Spleen (tissue), 11 donors: ENCODE data around the gene ZNF775. TPM values are rescaled to one million over a fixed set of nuclear protein-coding genes. Genes with fewer than 3 reads are reported as not detected.

Source experiments
- DNase-seq: peaks from one replicate; pipeline ENCODE4 v3.0.0-alpha.2; 2020
- H3K27ac ChIP-seq, 8 donors: fragments of 200-600 bp; sonication (generic) in 7 of 8; 1 replicate in 4 of 8; 2 replicates in 4 of 8; pipeline versions ENCODE4 v1.5.0 to v1.8.0; 2016 to 2021; ENCODE audit warnings: inconsistent platforms in 4 of 8, mild to moderate bottlenecking in 4 of 8, moderate library complexity in 1 of 8
- H3K27me3 ChIP-seq, 7 donors: fragments of 200-600 bp; sonication (generic) in 6 of 7; replicated peaks in 1 of 7; 1 replicate in 4 of 7; 2 replicates in 3 of 7; pipeline versions ENCODE4 v1.5.0 to v1.8.0; 2016 to 2021; ENCODE audit warnings: inconsistent platforms in 3 of 7, mild to moderate bottlenecking in 1 of 7
- H3K36me3 ChIP-seq, 6 donors: fragments of 200-600 bp; sonication (generic) in 5 of 6; 1 replicate in 4 of 6; 2 replicates in 2 of 6; pipeline versions ENCODE4 v1.5.0 to v1.8.0; 2016 to 2021; ENCODE audit warnings: inconsistent platforms in 2 of 6
- H3K4me1 ChIP-seq, 6 donors: fragments of 200-600 bp; sonication (generic) in 5 of 6; 1 replicate in 3 of 6; 2 replicates in 3 of 6; pipeline versions ENCODE4 v1.5.0 to v1.8.0; 2016 to 2021; ENCODE audit warnings: inconsistent platforms in 3 of 6
- H3K4me3 ChIP-seq, 8 donors: fragments of 200-600 bp; sonication (generic) in 7 of 8; 1 replicate in 4 of 8; 2 replicates in 4 of 8; pipeline versions ENCODE4 v1.5.0 to v1.8.0; 2016 to 2021; ENCODE audit warnings: inconsistent platforms in 4 of 8, mild to moderate bottlenecking in 4 of 8, moderate library complexity in 2 of 8
- H3K9me3 ChIP-seq, 8 donors: fragments of 200-600 bp; sonication (generic) in 7 of 8; 1 replicate in 4 of 8; 2 replicates in 4 of 8; pipeline versions ENCODE4 v1.5.0 to v1.8.0; 2016 to 2021; ENCODE audit warnings: inconsistent platforms in 4 of 8
- POLR2A ChIP-seq, 3 donors: fragments of 450-650 bp; IDR thresholded peaks; one replicate each; pipeline ENCODE4 v1.5.1; 2017; ENCODE audit warnings: antibody characterized with exemption in 3 of 3, mild to moderate bottlenecking in 1 of 3
- POLR2AphosphoS5 ChIP-seq, 3 donors: sonication (generic); formaldehyde crosslinking; IDR thresholded peaks; one replicate each; pipeline ENCODE4 v1.5.1; 2017; ENCODE audit warnings: antibody characterized with exemption in 3 of 3
- WGBS, 5 donors: extraction: QIAGEN DNeasy Blood & Tissue Kit in 3 of 5; methylation state at CpG; one replicate each; pipeline versions ENCODE4 v1.1.5 to v1.1.7; 2013 to 2018; 5-methylcytosine and 5-hydroxymethylcytosine counted together
- intact Hi-C: fragments of 100-400 bp; cut with DNase I; formaldehyde crosslinking; loops from one replicate; pipeline ENCODE4 v1.15.0; 2023; ENCODE audit warnings: low total_unique reads
- polyA plus RNA-seq, 3 donors: library from polyadenylated mRNA; stranded (reverse); fragments of 200-250 nt; gene quantifications; one replicate each; pipeline ENCODE4 v1.2.1, GENCODE V29; 2013
- total RNA-seq, 7 donors: library from RNA; depleted of rRNA in 3 of 7; stranded (reverse); fragments of >200 nt in 3 of 7; fragmentation: NEBNext Ultra II Directional in 4 of 7; extraction: Animal tissue kit (Norgen Biotek cat#: 25700) in 4 of 7; gene quantifications; one replicate each; pipeline versions ENCODE4 v1.1.0 to v1.2.1, GENCODE V29; 2016 to 2021
- TF ChIP-seq, protein P1 (sequence below), 11 experiments: fragments of 200-600 bp in 7 of 11; fragments of 450-650 bp in 4 of 11; sonication (generic) in 4 of 11; IDR thresholded peaks in 8 of 11; conservative IDR thresholded peaks in 3 of 11; 1 replicate in 7 of 11; 2 replicates in 4 of 11; pipeline versions ENCODE4 v1.4.0 to v1.8.0; 2016 to 2021; ENCODE audit warnings: antibody characterized with exemption in 11 of 11, inconsistent platforms in 4 of 11, mild to moderate bottlenecking in 1 of 11
- donor health status: healthy with polysubstance abuse.
- donor health status: DM: no; HTN: no; CAD: no; lungs with moderate emphysema.
- donor health status: DM: no; HTN: no; CAD: no.
- donor health status: Bipolar disorder and iron deficiency.
- donor health status: healthy.
- donor health status: DM: no; HTN: no; CAD: no.
- donor health status: DM: yes; HTN: yes; CAD: no.

The ZNF775 gene
- total and polyA plus RNA-seq, 10 donors, result 2.0 to 5.7 (median 4.2) TPM

DNA sequence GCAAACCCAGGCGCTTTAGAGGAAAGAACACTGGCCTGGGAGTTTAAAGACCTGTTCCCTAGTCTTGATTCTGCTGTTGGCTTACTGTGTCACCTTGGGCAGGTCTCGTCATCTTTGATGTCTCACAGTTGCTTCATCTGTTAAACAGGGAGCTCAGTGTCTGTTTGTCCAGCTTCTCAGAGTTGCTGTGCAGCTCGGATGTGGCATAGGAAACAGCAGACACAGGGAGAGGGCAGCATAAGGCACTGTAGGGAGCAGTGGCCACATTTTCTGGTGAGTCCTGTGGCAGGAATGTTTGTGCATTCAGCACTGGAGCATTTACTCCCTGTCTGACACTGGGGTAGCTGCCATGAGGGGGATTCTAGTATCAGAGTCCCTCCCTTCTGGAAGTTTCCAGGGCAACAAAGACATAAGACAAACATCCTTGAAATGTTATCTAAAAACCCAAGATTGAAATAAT, 8.5 kb upstream of the ZNF775 start:
- H3K4me3 ChIP-seq, result peak overlapping the region in 4 of 8 donors; percentile 82 to 94 (median 87)
- 76 to 79% (median 77%) methylated on average over 3 of the region's 3 CpGs for WGBS, 5 donors
- H3K4me1 ChIP-seq, result peaks cover 27 to 93% (median 70%) of the 10 kb centered on the region in 6 donors
- H3K36me3 ChIP-seq, result peaks cover 0 to 53% (median 35%) of the 10 kb centered on the region in 6 donors
- peak overlapping the region in 5 of 8 donors; percentile 96 to 99 (median 97) for H3K27ac ChIP-seq
- H3K27me3 ChIP-seq, result no peaks in the 10 kb centered on the region
- TF ChIP-seq POLR2AphosphoS5 (IDR thresholded peaks at IDR 0.05) (no peak), POLR2A (IDR thresholded peaks at IDR 0.05) (no peak)
- TF ChIP-seq, protein P1, sequence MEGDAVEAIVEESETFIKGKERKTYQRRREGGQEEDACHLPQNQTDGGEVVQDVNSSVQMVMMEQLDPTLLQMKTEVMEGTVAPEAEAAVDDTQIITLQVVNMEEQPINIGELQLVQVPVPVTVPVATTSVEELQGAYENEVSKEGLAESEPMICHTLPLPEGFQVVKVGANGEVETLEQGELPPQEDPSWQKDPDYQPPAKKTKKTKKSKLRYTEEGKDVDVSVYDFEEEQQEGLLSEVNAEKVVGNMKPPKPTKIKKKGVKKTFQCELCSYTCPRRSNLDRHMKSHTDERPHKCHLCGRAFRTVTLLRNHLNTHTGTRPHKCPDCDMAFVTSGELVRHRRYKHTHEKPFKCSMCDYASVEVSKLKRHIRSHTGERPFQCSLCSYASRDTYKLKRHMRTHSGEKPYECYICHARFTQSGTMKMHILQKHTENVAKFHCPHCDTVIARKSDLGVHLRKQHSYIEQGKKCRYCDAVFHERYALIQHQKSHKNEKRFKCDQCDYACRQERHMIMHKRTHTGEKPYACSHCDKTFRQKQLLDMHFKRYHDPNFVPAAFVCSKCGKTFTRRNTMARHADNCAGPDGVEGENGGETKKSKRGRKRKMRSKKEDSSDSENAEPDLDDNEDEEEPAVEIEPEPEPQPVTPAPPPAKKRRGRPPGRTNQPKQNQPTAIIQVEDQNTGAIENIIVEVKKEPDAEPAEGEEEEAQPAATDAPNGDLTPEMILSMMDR (IDR thresholded peaks at IDR 0.05 in 8 of 11, conservative IDR thresholded peaks at IDR 0.05 in 3 of 11), result no peak
- no peaks in the 10 kb centered on the region for H3K9me3 ChIP-seq
- intact Hi-C loops, result no loop called here
- no peak for DNase-seq

DNA sequence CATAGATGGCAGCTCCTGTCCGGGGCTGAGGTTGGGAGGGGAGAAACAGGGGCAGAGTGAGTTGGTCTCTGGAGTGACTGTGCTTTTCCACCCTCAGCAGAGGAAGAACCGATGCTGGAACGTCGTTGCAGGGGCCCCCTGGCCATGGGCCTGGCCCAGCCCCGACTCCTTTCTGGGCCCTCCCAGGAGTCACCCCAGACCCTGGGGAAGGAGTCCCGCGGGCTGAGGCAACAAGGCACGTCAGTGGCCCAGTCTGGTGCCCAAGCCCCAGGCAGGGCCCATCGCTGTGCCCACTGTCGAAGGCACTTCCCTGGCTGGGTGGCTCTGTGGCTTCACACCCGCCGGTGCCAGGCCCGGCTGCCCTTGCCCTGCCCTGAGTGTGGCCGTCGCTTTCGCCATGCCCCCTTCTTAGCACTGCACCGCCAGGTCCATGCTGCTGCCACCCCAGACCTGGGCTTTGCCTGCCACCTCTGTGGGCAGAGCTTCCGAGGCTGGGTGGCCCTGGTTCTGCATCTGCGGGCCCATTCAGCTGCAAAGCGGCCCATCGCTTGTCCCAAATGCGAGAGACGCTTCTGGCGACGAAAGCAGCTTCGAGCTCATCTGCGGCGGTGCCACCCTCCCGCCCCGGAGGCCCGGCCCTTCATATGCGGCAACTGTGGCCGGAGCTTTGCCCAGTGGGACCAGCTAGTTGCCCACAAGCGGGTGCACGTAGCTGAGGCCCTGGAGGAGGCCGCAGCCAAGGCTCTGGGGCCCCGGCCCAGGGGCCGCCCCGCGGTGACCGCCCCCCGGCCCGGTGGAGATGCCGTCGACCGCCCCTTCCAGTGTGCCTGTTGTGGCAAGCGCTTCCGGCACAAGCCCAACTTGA, 7.8 kb upstream of the ZNF775 start:
- intact Hi-C loops, result no loop called here
- Histone ChIP-seq H3K9me3 (no peaks in the 10 kb centered on the region), H3K27me3 (no peaks in the 10 kb centered on the region), H3K4me3 (no peak overlapping the region), H3K27ac (peak overlapping the region in 5 of 8 donors; percentile 96 to 99 (median 97)), H3K4me1 (peaks cover 28 to 93% (median 67%) of the 10 kb centered on the region in 6 donors), H3K36me3 (peaks cover 0 to 53% (median 35%) of the 10 kb centered on the region in 6 donors)
- 88 to 92% (median 91%) methylated on average over 29 to 48 of the region's 48 CpGs for WGBS, 5 donors
- peak; percentile 78 for DNase-seq
- peak in 1 of 3 donors; percentile 51 for TF ChIP-seq POLR2AphosphoS5 (IDR thresholded peaks at IDR 0.05)
- no peak for TF ChIP-seq POLR2A (IDR thresholded peaks at IDR 0.05)

DNA sequence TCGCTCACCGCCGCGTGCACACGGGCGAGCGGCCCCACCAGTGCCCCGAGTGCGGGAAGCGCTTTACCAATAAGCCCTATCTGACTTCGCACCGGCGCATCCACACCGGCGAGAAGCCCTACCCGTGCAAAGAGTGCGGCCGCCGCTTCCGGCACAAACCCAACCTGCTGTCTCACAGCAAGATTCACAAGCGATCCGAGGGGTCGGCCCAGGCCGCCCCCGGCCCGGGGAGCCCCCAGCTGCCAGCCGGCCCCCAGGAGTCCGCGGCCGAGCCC, 7.2 kb upstream of the ZNF775 start:
- peaks cover 28 to 93% (median 67%) of the 10 kb centered on the region in 6 donors for H3K4me1 ChIP-seq
- DNase-seq, result no peak
- no peak overlapping the region for H3K4me3 ChIP-seq
- WGBS, 5 donors, result 95 to 98% (median 96%) methylated on average over 19 to 30 of the region's 30 CpGs
- intact Hi-C loops, result no loop called here
- TF ChIP-seq, protein P1 (IDR thresholded peaks at IDR 0.05 in 8 of 11, conservative IDR thresholded peaks at IDR 0.05 in 3 of 11), result no peak
- TF ChIP-seq POLR2A (IDR thresholded peaks at IDR 0.05), result no peak
- TF ChIP-seq POLR2AphosphoS5 (IDR thresholded peaks at IDR 0.05), result no peak
- H3K9me3 ChIP-seq, result no peaks in the 10 kb centered on the region
- no peak overlapping the region for H3K27ac ChIP-seq
- no peaks in the 10 kb centered on the region for H3K27me3 ChIP-seq
- peaks cover 0 to 53% (median 35%) of the 10 kb centered on the region in 6 donors for H3K36me3 ChIP-seq

DNA sequence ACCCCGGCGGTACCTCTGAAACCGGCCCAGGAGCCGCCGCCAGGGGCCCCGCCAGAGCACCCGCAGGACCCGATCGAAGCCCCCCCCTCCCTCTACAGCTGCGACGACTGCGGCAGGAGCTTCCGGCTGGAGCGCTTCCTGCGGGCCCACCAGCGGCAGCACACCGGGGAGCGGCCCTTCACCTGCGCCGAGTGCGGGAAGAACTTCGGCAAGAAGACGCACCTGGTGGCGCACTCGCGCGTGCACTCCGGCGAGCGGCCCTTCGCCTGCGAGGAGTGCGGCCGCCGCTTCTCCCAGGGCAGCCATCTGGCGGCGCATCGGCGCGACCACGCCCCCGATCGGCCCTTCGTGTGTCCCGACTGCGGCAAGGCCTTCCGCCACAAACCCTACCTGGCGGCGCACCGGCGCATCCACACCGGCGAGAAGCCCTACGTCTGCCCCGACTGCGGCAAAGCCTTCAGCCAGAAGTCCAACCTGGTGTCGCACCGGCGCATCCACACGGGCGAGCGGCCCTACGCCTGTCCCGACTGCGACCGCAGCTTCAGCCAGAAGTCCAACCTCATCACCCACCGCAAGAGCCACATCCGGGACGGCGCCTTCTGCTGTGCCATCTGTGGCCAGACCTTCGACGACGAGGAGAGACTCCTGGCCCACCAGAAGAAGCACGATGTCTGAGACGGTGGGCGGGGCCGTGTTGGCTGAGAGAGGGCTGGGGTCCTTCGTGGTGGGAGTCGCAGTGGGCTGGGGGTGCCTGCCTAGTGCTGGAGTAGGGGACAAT, 6.7 kb upstream of the ZNF775 start:
- TF ChIP-seq POLR2AphosphoS5 (IDR thresholded peaks at IDR 0.05), result peak in 1 of 3 donors; percentile 65
- TF ChIP-seq POLR2A (IDR thresholded peaks at IDR 0.05), result no peak
- 90 to 95% (median 93%) methylated on average over 37 to 79 of the region's 79 CpGs for WGBS, 5 donors
- intact Hi-C loops, result no loop called here
- Histone ChIP-seq H3K27ac (peak overlapping the region in 2 of 8 donors; percentile 5 to 45), H3K36me3 (peaks cover 0 to 53% (median 35%) of the 10 kb centered on the region in 6 donors), H3K27me3 (no peaks in the 10 kb centered on the region), H3K4me3 (no peak overlapping the region), H3K9me3 (no peaks in the 10 kb centered on the region), H3K4me1 (peaks cover 28 to 93% (median 67%) of the 10 kb centered on the region in 6 donors)
- no peak for DNase-seq
